NCI-H2081 (cell line): ENCODE measurements around the gene TBCC.
"Not testable (repeated sequence)": the region's sequence is repeated elsewhere in the genome, so short reads cannot be mapped to it uniquely, and the experiment has no call there.

Experiments
- DNase-seq, 2 experiments: peaks; one replicate each; lab custom pipeline; 2025; lab: John Stamatoyannopoulos, UW

Gene TBCC, protein sequence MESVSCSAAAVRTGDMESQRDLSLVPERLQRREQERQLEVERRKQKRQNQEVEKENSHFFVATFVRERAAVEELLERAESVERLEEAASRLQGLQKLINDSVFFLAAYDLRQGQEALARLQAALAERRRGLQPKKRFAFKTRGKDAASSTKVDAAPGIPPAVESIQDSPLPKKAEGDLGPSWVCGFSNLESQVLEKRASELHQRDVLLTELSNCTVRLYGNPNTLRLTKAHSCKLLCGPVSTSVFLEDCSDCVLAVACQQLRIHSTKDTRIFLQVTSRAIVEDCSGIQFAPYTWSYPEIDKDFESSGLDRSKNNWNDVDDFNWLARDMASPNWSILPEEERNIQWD

DNA sequence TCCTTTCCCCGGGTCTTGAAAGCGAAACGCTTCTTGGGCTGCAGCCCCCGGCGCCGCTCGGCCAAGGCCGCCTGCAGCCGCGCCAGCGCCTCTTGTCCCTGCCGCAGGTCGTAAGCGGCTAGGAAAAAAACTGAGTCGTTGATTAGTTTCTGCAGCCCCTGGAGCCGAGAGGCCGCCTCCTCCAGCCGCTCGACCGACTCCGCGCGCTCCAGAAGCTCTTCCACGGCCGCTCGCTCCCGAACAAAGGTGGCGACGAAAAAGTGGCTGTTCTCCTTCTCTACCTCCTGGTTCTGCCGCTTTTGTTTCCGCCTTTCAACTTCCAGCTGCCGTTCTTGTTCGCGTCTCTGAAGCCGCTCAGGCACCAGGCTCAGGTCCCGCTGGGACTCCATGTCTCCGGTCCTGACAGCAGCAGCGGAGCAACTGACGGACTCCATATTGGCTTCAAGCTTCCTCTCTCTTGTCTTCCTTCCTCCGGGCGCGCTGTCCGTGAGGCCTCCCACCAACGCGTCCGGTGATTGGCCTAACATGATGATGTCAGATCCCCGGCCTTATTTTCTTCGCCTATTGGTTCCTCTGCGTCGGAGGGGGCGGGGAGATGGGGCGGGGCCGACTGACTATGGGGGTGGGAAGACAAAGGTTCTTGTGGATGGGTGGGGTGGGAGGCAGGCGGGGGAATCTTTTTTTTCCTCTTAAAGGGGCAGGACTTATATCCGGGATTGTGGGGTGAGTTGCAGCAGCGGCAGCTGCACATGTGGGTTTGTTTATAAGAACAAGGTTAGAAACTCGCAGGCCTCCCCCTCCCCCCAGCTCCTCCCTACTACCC, at the start of gene TBCC:
Gene TBCC (minus strand): TSS at position 464 of the 823 bp plus-strand sequence. CDS start 30 bp downstream, at position 434.
- peak; percentile 97 to 98 for DNase-seq

DNA sequence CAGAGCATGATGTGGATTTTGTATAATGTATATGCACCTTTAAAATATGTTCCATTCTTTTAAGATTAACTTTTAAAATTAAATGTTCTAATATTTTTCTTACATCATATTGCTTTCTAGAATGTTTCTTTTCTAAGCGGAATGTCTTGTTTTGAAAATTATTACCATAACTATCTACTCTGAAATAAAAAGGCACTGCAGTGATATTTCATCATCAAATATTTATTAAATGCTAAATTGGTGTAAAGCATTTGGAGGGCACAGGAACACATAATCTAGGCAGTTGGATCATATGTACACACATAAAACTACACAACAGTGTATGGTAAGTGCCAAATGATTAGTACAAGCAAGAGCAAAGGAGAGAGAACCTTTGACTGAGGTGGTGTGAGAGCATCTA, 49.7 kb upstream of the TBCC start:
- no peak for DNase-seq

DNA sequence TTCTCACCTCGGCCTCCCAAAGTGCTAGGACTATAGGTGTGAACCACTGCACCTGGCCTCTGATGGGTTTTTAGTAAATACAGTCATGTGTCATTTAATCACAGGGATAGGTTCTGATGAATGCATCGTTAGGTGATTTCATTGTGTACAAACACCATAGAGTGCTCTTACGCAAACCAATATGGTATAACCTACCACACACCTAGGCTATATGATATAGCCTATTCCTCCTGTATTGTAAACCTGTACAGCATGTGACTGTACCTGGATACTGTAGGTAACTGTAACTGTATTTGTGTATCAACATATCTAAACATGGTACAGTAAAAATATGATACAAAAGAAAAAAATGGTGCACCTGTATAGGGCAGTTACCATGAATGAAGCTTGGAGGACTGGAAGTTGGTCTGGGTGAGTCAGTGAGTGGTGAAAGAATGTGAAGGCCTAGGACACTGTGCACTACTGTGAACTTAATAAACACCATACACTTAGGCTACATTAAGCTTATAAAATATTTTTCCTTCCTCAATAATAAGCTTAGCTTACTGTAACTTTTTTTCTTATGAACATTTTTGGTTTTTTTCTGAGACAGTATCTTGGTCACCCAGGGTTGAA, 45.9 kb upstream of the TBCC start:
- peak; percentile 58 to 88 for DNase-seq

DNA sequence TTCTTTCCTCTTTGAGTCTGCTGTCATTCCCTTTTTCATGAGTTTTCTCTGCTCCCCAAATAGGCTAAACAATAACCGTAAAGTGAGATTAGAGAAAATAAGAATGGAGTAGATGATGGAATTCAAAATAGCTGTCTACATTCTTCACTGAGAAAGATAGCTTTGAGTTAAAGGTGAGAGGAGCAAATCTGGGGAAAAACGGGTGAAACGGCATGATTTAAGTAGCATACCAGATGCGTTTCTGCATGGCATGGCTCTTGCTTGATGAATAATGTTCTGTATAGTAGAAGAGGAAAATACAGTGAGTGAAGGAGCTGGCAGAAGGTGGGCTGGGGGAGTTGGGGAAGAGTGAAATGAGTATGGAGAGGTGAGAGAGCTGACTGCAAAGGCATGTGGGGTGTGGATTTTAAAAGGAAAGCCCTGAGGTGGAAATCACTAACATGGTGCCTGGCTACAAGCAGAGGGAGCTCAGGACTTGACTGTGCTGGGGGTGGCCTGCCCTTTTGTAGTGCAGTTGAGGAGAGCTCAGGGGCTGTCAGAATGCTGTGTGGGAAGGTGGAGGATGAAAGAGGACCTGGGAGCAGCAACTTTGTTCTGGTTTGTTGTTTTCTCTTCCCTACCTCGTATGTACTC, 44.8 kb upstream of the TBCC start:
- no peak for DNase-seq

DNA sequence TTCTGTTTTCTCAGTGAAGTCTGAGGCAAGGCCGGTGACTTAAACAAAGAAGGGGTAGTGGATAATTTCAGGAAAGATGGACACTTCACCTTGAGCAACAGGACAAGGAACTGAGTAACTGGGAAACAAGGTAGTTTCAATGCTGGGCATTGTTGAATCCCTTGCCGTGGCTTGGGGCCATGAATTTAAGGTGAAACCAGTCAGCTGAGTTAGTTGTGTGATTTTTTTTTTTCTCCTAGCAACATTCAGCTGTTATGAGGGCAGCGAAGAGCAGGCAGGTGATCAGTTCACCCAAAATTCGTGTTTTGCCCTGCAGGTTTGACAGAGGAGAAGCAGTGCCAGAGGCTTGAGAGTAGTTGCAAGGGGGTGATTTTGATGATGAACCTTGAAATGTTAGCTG, 42.8 kb upstream of the TBCC start:
- DNase-seq: no peak

DNA sequence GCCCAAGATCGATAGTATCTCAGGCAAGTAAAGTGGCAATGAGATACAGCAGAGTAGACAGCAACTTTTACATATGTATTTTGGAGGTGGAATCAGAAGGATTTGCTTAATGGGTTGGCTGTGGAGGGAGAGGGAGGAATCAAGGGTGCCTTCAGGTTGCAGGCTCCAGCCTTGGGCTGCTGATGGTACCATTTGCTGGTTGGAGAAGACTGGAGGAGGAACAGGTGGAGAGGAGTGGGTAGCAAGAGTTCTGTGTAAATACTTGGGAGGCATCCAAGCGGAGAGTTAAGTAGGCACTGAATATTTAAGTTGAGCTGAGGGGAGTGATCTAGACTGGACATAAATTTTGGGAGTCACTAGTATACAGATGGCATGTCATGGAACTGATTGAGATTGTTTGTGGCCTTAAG, 41.2 kb upstream of the TBCC start:
- no peak for DNase-seq

DNA sequence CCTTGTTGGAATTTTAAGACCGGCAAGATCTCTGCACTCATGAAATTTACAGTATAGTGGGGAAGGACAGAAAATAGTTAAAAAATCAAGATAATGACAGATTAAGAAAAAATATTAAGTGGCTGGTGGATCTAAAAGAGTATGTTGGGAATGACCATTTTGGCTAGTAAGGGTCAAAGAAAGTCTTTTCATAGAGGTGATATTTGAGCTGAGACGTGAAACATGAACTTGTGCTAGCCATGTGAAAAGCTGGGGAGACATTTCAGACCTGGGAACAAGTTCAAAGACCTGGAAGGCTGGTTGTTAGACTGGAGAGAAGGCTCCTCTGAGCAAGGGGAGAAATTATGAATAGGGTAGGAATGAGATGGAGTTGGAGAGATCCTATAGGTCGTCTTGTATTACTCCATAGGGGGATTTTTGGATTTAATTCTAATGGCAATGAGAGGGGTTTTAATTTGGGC, 40.7 kb upstream of the TBCC start:
- no peak for DNase-seq

DNA sequence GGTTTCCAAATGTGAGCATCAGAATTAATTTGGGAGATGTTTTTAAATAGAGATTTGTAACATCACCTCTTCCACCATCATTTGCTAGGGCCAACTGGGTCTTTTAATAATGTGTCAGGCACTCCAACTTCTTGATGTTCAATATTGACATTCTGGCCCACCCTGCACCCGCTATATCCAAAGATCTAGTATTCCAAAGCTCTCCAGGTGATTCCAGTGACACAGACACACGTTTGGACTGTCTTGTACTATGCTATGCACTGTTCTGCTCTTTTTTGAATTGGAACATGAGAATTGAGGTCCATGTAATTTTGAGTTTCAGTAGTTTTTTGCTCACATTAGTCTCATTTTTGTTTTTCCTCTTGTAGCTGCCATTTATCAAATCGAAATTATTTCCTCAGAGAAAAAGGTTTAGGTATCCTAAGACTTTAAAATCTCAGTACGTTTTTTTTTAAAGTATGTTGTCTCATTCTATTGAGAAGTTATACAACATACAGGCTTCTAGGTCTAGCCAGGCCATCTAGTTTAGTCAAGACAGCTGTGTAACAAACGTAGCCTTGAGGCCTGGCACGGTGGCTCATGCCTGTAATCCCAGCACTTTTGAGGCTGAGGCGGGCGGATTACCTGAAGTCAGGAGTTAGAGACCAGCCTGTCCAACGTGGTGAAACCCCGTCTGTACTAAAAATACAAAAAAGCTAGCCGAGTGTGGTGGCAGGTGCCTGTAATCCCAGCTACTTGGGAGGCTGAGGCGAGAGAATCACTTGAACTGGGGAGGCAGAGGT, 39.0 kb upstream of the TBCC start:
- DNase-seq: no peak

DNA sequence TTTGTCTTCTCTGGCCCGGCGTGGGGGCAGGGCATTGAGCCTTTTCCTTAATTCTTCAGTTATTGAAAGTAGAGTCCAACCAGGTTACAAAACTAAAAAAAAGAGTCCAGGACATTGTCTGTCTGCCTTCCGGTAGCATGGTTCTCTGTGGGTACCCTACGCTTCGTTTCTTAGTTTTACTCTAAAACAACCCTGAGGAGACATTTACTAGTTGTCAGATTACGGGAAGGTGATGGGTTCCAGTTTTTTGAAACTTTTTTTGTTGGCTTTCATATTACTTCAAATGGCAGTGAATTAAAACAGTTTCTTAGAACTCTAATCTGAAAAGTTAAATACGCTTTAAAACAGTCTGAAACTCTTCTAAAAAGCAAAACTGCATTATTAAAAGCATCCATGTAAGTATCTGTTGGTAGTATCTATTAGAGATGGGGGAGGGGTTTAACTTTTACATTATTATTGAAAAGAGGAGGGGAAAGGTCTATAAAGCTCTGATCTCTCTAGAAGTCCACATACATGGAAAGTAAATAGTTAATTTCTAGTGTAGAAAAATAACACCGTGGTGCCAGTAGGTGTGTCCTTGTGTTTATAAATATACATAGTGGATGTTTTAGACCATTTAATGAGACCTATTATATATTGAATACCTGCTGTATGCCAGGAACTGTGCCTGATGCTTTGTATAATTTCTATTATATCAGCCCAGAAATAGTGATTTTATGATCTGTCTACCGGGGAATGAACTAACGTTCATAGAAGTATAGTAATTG, 38.2 kb upstream of the TBCC start:
- peak in 1 of 2 experiments; percentile 33 for DNase-seq

DNA sequence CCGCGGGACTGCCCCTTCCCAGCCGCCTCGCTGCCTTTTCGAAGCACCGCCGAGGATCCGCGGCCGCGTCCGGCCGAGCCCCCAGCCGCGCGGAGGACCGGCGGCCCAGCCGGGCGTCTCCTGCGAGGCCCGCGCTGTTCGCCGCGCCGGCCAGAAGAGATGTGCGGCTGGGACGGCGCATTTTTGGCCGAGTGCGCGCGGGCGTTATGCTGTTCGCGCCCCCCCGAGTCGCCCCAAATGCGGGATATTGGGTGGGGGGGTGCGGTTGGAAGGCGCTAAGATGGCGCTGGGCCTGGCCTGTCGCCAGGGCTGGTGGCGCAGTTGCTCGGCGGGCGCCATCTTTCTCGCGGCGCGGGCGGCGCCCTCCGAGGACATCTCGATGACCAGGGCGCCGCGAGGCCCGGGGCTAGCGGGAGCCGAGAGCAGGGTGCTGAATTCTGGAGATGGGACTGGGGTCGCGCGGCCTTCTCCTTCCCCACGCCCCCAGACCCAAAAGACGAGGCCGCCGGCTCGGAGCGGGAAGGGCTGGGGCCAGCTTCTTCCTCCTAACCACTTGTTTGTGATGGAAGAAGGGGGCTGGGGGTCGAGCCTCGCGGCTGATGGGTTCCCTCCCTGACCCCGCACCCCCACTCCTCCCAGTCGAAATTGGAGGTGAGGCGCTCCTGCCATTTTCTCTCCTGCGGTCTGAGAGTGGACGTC, 37.4 kb upstream of the TBCC start:
- peak; percentile 70 to 73 for DNase-seq

DNA sequence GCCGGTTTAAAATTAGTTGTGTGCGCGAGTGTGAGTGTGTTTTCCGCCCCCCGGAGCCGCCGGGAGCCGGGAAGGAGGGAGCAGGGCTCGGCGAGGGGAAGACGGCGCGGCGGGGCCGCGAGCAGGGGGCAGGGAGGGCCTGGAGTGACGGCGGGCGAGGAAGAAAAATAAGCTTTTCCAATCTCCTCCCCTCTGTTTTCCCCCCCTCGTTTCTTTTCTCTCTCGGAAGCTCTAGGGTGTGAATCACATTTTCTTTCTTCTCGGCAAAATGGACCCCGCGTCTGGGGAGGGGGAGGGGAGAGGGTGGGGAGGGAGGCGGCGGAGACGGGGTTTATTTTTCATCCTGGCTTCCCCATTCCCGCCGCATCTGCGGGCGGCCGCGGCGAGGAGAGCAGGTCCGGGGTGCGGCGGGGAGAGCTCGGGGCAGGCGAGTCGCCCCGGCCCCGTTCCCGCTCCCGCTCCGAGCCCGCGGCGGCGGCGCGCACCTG, 36.8 kb upstream of the TBCC start:
- peak; percentile 83 to 84 for DNase-seq

DNA sequence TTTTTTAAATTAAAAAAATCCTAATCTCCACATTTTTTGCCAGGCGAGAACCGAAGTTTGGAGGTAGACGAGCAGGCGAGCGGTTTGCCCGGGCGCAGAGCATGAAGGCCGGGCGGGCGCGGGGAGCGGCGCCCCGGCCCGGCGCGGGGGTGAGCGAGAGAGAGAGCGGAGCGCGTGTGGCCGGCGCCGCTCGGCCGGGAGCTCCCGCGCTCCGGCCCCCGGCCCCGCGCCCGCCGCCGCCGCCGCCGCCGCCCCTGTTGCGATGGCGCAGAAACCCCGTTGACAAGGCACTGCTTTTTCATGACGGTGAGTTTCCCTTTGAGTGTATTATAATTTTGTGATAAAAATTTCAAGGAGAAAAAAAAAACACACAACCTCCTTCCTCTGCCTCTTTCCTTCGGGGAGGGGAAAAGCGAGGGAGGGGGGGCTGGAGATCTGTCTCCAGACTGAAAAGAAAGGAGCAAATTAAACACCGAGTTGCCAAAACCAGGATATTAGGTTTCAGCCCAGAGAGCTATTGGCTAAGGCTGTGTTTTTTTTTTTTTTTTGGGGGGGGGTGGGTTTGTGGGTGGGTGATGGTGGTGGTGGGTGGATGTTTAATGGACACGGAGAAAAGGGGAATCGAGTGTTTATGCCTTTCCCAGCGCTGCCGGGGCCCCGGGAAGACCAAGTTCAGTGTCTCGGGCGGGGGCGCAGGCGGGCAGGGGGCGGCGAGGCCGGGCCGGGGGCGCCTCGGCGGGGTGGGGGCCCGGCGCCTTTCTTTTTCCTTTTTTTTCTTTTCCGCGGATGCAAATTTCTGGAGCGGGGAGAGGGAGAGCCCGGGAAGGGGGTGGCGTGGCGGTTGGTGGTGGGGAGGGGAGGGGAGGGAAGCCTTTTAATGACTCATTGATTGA, 36.1 kb upstream of the TBCC start, which contains the start of gene BICRAL:
Gene BICRAL (plus strand): TSS at position 257 of the 893 bp plus-strand sequence. CDS start 39,971 bp downstream, outside the sequence.
- DNase-seq: peak; percentile 71 to 76

DNA sequence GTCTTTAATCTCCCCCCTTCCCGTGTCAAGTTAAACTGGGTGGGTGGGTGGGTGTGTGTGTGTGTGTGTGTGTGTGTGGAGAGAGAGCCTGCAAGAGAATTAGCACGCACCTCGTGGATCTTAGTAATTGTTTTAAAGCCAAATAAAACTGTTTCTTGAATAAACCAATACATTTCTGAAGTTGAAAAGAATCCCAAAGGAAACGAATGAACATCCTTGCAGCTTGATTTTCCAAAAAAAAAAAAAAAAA, 35.6 kb upstream of the TBCC start:
- no peak for DNase-seq

DNA sequence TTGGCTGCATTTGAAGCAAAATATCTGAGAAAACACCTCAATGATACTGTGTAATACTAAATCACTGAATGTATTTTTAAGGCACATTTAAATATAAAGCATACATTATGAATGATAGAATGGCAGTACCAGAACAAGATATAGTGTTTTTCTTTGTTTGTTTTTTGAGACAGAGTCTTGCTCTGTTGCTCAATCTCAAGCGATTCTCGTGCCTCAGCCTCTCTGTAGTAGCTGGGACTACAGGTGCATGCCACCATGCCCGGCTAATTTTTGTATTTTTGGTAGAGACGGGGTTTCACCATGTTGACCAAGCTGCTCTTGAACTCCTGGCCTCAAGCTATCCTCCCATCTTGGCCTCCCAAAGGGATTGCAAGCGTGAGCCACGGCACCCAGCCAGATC, 33.6 kb upstream of the TBCC start:
- no peak for DNase-seq

DNA sequence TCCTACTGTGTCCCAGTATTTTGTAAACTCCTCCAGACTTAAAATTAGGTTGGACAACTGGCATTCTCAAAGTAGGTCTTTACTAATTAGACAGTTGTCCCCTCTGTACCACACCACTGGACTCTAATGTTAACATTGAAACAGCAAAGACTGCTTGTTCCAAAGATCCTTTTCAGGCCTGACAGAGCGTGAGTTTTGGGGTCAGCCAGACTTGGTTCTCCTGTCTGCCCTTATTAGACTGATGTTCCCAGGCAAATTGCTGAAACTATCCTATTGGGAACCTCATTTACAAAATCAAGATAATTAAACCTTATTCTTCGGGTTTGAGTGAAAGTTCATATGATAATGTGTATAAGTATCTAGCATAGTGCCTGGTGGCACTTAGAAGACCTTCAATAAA, 32.2 kb upstream of the TBCC start:
- no peak for DNase-seq

DNA sequence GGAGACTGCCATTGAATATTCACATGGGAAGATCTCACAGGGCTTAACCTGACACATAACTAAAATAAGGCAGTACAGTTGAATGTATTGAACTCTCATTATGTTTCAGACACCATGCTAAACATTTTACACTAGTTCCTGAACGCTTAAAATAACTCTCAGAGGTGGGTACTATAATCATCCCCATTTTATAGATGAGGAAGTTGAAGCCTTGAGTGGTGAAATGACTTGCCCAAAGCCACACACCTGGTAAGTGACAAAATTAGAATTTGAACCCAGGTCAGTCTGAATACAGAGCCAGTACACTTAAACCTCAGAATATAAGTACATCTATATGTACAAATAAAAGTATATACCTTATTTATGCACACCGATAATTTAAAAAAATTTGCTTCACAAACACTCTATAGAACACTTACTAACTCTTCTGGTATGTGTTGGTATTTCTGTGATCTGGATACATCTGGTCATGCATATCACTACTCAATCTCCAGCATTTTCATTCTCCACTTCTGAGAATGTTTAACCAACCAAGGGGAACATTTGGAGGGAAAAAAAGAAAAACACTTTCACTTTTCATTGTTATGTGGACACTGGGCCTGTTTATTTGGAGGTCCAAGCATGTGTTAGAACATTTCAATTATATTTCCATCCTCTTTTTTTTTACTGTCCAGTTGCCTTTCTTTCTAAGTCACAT, 31.4 kb upstream of the TBCC start:
- no peak for DNase-seq

DNA sequence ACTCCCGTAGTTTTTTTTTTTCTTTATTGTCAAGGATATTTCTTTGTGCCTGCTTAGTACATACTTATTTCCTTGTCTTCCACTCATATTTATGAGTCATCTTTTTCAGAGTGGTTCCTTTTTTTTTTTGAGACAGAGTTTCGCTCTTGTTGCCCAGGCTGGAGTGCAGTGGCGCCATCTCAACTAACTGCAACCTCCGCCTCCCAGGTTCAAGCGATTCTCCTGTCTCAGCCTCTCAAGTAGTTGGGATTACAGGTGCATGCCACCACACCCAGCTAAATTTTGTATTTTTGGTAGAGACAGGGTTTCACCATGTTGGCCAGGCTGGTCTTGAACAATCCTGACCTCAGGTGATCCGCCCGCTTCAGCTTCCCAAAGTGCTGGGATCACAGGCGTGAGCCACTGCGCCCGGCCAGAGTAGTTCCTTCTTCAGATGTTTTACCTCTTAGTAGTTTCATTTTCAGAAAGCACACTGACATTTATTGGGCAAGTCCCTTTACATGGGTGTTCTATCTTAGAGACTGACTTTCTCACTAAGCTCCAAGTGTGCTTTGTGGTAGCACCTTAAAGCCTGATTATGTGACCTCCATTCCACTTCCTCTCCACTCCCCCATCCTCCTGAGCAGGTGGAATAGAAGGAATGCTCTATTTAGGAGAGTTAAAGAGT, 29.1 kb upstream of the TBCC start:
- DNase-seq: not testable (repeated sequence)

DNA sequence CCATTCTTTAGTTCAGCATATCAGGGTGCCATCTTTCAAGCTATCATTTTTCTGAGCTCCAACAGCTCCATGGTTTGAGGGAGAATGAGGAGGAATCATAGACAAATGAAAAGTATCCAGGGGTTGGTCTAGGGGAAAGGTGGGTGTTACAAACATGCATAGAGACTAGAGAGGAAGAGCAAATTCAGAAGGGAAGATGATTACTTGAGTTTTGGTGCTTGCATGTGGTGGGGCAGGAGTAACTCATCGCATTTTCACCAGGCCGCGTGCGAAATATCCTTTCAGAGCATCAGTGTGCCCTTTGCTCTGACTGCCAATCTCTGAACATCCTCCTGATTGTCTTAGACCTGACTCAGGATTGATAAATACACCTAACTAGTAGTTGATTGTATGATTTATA, 28.3 kb upstream of the TBCC start:
- DNase-seq: no peak
